Measurements from ENCODE around the gene RAB4A.

RAB4A gene

DNA sequence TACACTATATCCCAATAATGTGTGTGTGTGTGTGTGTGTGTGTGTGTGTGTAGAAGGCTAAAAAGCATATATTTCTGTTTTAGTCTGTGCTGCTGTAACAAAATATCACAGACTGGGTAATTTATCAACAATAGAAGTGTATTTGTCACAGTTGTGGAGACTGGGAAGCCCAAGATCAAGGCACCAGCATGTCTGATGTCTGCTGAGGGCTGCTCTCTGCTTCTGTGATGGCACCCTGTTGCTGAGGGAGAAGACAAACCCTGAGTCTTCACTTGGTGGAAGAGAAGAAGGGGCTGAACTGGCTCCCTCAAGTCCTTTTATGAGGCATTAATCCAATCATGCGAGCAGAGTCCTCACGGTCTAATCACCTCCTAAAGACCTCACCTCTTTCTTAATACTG, 23.0 kb upstream of the RAB4A start:
- FAIRE-seq, result no peak

DNA sequence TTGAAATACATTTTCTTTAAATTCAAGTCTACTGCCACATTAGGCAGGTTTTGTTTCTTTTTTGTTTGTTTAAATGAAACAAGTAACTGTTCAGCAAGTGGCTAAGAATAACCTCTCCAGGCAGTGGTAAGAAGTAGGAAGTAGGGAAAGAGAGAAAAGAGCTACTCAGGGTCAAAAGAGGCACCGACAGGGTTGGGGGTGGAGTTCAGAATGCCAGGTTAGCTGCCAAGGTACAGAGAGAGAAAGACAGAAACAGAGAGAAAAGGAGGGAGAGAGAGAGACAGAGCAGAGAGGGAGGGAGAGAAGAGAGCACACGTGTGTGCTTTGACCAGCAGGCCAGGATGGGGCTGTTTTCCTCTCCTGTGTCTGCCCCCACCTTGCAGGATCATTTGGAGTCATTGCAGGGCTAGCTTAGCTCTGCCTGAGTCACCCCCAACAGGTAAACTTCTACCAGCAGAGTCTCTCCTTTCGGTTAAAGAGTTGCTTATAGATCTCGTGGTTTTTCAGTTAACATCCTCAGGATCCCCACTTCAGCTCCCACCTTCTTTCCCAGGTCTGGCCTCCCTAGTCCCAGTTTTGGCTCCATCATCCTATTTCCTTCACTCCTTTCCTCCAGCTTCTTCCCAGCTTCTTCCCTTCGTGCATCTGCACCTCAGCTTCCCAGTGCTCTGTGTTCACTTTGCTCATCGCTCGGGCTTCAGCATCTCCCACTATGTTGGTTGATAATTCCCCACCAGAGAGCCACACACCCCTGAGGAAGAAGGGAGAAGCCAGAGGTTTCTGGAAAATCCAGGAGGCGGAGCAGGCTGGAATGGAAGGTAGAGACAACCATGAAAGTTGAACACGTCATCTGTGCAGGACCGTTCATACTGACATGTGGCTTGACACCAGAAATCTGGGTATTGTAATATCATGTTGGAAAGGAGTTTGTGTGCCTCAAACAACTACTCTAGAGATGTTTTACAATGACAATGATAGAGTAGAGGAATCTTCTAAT, 21.8 kb upstream of the RAB4A start:
- no peak for FAIRE-seq

DNA sequence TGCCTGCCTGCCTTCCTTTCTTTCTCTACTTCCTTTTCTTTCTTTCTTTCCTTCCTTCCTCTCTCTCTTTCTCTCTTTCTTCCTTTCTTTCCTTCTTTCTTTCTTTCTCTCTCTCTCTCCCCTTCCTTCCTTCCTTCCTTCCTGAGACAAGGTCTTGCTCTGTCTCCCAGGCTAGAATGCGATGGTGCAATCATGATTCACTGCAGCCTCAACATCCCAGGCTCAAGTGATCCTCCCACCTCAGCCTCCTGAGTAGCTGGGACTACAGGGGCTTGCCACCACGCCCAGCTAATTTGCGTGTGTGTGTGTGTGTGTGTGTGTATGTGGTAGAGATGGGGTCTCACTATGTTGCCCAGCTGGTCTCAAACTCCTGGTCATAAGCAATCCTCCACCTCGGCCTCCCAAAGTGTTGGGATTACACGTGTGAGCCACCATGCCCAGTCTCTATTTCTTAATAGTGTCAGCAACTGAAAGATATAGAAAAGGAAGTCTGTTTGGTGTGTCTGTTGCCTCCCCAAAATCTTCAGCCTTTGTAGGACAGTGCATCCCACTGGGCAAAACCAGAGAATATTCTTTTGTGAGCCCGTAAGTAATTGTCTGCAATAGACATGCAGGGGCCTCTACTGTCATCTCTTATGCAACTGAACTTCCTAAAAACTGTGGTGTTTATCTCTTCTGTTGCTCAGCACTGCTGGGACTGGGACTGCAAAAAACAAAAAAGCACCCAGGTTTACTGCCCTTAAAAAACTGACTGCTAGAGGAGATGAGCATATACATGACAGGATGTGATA, 20.9 kb upstream of the RAB4A start:
- FAIRE-seq, result no peak

DNA sequence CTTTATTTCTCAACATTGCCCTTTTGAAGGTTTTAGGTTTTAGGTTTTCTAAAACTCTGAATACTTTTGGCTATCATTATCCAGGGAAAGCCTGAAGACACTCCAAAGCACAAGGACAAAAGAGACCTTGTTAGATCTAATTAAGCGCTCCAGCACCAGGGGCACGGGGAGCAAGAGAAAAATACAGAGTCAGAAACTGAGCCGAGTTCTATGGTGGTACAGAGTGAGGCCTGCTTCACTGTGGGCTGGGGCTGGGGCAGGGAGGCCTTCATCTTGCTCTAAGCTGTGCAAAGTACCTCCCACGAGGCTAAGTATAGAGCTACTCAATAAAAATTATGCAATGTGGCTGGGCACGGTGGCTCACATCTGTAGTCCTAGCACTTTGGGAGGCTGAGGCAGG, 19.7 kb upstream of the RAB4A start:
- no peak for FAIRE-seq

DNA sequence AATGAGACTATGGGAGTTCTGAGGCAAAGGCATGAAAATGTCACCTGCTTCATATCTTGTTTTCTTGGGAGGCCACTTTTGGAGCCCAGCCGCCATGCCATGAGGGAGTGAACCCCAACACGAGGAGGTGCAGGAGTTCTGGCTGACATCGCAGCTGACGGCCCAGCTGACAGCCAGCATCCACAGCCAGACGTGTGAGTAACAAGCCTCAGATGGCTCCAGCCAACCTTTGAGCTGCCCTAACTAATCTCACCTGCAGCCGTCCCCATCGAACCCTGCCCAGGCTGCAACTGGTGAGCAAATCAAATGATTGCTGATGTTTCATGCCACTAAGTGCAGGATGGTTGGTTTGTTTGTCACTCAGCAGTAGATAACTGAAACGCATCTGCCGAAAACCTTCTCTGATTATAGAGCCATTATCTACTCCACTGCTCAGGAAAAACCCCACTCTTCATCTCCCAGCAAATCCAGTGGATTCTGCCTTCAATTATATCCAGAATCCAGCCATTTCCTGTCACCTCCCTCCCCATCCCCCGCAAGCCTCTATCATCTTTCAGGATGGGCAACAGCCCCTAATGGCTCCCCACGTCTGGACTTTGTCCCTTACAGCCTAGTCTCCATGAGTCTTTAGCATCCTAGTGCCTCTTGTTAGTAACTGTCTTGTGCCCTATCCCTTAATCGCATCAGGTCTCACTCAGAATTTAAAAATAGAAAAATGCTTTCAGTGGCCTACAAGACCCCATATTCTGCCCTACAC, 18.5 kb upstream of the RAB4A start:
- FAIRE-seq, result no peak

DNA sequence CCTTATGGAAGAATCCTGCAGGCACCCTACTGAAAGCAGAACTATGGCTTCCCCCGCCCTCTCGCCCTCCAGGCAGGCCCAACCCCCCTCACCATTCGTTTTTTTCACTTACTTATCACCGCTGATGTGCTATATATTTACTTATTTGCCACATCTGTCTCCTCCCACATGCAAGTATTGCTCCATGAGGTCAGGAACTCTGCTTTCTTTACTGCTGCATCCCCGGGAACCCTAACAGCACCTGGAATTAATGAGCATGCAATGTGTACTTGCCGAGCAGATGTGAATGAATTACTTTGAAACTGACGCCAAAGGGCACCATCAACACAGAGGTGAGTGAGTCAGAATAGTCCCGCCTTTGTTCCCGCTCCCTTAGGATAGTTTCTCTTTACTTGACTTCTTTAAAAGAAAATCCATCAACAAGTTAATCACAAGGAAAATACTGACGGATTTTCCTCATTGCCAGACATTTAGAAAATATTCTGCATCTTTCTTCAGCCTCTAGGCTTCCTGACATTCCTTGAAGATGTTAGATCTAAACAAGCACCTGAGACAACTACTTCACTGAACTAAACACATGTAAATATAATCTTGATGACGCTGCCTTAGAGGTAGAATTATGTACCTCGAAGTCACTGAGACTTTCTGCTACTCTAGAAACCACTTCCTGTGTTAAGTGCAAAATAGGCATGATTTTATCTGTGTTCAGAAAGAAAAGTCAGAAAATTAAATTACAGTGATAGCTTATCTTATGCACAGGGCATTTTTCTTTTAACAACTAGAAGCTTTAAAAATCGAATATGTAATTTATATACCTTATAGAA, 17.5 kb upstream of the RAB4A start:
- FAIRE-seq, result peak; percentile 55

DNA sequence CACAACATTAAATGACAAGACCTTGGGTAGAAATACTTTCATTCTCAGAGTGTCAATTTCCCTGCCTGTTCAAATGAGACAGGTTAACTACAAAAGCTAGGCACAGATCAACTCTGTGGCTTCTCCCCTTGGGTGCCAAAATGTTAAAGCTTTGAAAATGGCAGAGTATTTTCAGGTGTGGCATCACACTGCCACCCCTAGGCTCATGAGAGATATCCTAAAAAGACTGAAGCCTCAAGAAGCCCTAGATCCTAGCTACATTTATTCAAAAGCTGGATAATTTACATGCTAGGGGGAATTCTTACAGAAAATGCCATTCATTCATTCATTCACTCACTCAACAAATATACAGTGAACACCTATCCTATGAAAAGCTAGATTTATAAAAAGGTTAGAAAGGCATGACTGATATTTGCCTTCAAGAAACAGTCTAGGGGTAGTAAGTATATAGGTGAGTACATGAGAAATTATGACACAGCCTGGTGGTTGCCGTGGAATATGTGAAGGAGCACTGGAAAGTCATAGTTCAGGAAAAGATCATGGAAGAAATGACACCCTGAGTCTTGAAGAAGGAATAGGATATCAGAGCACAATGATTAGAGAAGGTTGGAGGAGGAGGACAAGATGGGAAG, 15.9 kb upstream of the RAB4A start:
- no peak for FAIRE-seq

DNA sequence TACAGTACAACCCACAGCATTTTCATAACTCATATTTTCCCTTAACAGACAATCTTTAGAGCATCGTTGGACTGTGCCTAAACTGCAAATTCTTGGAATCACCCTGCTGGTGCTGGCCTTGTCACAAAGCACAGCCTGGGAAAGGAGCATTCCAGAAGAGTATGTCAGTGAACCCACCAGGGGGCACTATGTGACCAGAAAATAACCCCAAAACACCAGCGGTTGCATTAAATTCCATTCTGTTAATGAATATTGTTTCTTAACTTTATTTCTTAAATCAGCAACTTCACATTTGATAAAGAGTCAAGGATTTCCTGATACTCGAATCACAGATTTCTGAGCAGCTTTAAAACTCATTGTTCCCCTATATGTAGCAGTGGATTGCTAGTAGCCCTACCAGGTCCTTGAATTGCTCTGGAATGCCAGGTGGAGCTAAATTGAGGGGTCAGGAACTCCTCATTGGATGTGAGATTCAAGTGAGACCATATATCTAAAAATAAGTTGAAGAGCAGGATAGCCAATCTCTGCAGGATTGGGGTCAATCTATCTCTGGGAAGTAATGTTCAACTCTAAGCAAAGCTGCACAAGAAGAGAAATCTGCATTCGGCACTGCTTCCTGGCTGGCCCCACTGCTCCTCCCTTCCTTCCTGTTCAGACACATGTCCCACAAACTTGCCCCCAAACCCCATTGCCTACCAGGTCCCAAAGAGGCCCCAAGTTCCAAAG, 12.7 kb upstream of the RAB4A start:
- peak; percentile 96 for FAIRE-seq

DNA sequence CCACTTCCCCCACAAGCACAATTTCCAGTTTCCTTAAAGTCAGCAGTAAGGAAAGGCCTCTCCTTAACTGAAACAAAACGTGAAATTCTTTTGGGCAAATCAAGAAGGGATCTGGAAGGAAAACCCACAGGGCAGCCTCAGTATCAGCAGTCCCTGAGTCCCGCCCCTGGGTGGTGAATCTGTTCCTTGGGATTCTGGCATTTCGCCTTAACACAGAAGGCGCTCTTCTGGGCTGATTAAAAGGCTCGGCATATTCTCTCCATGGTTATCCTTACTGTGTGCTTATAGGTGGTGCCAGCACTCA, 12.2 kb upstream of the RAB4A start:
- no peak for FAIRE-seq

DNA sequence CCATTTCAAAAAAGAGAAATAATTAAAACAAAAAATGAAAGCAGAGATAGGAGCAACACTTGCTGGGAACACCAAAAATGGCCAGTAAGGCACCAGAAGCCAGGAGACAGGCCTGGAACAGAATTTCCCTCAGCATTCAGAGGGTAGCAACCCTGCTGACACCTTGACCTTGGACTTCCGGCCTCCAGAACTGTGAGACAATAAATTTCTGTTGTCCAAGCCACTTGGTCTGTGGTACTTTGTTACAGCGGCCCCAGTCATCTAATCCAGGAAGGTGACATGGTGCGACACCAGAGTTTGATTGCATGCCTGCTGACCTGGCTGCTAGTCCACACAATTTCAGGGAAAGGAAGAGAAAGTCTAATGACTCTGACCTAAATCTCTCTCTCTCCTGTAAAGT, 10.6 kb upstream of the RAB4A start:
- no peak for FAIRE-seq

DNA sequence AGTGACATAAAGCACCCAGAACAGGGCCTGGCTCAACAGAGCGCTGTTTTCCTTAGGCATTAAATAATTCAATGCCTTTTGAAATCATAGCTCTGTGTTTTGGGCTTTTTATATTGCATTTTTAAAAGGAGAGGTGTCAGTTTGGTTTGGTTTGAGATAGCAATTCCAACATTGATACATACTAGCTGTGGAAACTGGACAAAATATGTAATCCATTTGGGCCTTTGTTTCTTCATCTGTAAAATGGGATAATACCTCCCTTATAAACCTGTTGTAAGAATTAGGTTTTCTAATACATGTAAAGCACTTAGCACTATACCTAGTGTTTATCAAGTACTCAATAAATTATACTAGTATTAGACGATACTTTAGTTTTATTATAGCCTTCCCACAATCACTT, 8.7 kb upstream of the RAB4A start:
- FAIRE-seq, result no peak

DNA sequence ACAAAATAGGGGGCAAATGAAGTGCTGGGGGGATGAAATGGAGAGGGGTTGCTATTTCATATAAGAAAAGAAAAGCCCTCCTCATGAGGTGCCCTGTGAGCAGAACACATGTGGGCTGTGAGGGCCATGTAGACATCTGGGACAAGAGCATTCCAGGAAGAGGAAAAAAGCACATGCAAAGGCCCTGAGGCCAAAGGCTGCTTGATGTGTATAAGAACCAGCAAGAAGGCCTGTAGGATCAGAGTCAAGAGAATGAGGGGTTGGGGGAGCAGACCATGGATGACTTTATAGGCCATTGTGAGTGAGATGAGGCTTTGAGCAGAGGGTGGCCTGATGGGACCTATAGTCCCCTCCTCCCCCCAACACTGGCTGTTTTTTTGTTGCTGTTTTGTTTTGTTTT, 7.7 kb upstream of the RAB4A start:
- no peak for FAIRE-seq

DNA sequence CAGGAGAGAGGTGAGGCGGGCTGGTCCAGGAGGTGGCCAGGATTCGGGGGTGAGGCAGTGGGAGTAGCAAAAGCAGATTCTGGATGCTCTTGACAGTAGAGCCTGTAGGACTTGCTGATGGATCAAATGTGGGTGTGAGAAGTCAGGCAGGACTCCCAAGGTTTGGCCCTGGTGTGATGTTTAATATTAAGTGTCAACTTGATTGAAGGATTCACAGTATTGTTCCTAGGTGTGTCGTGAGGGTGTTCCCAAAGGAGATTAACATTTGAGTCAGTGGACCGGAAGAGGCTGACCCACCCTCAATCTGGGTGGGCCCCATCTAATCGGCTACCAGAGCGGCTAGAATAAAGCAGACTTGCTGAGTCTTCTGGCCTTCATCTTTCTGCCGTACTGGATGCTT, 6.8 kb upstream of the RAB4A start:
- no peak for FAIRE-seq

DNA sequence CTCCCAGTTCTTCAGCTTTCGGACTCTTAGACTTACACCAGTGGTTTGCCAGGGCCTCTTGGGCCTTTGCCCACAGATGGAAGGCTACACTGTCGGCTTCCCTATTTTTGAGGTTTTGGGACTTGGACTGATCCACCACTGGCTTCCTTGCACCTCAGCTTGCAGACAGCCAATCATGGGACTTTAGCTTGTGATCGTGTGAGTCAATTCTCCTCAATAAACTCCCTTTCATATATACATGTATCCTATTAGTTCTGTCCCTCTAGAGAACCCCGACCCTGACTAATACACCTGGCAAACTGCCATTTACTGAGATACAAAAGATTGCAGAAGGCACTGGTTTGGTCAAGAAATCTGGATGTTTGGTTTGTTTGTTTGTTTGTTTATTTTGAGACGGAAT, 6.4 kb upstream of the RAB4A start:
- FAIRE-seq, result no peak

DNA sequence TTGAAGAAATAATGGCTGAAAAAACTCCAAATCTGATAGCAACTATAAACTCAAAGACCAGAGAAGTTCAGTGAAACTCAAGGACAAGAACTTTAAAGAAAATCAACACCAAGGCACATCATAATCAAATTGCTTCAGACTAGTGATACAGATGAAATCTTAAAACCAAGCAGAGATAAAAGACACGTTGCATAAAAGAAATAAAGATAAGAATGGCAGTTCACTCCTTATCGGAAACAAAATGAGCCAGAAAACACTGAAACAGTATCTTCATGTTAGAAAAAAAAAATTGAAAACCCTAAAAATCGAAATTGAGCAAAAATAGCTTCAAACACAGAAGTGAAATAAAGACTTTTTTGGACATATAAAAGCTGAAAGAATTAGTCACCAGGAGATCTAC, 4.6 kb upstream of the RAB4A start:
- FAIRE-seq, result no peak

DNA sequence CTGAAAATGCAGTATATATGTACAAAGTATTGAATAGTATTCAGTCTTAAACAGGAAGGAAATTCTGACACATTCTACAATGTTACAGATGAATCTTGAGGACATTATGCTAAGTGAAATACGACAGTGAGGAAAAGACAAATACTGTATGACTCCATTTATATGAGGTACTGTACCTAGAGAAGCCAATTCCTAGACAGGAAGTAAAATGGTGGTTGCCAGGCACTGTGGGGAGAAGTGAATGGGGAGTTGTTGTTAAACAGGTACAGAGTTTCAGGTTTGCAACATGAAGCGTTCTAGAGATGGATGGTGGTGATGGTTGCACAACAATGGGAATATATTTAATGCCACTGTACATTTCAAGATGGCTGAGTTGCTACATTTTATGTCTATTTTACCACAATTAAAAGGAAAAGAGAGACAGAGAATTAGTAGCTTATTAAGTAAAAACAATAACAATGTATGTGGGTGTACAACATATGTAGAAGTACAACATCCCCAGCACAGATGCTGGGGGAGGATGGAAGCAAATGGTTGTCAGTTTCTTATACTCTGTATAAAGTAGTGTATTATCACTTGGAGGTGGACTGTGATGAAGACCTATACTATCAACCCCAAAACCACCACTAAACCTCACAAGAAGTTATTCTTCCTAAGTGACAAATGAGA, 3.9 kb upstream of the RAB4A start:
- FAIRE-seq, result no peak

DNA sequence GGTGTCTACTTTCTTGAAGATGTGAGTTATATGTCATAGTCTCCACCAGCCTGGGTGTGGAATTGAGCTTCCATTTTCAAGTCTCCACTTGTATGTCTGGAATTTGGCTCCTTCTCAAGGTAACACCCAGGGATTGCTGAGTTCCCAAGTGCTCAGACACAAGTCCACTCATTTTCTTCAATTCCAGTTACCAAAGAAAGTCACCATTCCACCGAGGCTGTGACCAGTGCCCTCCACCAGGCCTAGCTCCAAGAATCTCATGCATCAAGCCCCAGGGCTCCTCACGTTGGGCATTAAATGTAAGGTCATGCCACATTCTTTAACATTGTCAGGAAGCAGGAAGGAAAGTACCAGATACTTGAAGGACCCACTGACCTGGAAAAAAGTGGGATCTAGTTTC, 2.4 kb upstream of the RAB4A start:
- no peak for FAIRE-seq

DNA sequence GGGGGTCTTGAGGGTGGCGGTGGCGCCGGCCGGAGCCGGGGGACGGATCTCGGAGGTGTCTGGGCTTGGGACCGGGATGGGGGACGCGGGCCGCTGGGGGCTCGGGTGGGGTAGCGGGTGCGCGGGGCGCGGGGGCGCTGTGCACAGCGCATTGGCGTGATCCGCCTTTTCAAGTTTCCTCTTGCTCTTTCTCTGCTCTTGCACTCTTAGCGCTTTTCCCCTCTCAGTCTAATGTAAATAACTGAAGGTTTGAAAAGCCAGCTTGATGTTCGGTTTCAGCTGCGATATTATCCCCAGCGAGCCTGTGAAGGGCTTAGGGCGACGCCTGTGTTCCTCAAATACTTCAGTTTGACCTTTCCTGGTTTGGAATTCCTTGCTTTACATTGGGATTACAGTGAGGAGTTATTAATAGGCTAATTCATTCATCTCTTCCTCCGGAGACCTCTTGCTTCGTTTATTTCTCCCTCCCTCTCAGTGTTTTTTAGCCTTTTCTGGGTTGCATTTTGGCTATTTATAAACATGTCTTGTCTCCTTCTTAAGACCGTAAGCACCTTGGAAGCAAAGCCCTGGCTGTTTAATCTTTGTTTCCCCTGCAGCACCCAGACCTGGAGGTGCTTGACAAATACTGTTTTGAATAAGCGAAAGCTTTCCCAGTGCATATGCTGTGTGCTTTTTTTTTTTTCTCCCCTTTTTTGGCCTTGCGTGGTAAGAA, 693 bp downstream of the RAB4A start:
- FAIRE-seq, result no peak

DNA sequence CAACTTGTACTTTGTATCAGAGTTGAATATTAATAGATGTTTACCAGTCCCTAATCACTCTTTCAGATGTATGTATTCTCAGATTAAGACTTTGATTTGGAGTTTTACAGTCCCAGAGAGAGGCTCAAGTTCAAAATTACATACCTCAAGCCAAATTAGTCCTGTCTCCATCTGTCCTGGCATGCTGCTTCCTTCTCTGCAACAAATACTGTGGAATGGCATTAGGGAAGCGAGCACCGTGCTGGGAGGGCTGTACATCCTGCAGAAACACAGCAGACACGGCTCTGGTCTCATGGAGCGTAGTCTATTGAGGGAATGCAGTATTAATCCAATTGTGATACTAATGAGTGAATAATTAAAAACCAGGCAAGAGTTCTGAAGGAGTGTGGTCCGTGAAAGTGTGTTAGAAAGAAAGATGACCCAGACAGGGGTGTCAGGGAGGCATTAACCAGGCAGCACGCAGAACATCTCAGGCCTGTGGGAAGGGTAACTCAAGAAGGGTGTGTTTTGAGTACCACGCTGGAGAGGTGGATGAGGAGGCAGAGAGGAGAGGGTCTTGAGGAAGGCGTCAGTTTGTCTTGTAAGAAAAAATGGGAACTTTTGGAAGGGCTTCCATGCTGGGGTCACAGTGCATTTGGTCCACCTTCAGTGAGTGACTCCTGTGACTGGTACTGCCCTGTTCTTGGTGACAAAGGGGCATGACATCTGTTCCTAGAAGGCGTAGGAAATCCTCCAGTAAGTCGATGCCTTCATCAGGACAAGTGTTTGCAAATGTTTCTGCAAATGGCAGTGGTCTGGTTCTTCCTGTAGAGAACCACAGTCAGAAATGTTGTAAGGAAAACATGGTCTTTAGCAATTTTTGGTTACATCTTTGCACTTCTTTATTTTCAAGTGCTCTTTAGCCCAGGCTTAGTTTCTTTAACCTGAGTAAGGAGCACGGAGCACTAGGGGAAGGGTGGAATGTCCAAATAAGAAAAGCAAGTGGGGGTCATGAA, 1.6 kb downstream of the RAB4A start:
- FAIRE-seq, result no peak

Measured in islet of Langerhans (tissue), 1 donor.